Measurements from ENCODE around the gene GNA12. TPM values are rescaled to one million over a fixed set of nuclear protein-coding genes. Genes with fewer than 3 reads are reported as not detected.

Gene GNA12
- total and polyA plus RNA-seq, 2 of the 4 experiments (the other 2 are of a cell fraction), result 14.3 to 93.9 TPM

GRCh38 chr7:2798669-2799068, 45.4 kb downstream of the GNA12 start:
- H3K27ac ChIP-seq (ENCODE audit: insufficient read depth, low read length), result no peak overlapping the region
- POLR2A ChIA-PET (ENCODE audit: unreplicated experiment), result no interaction called here
- ATAC-seq (ENCODE audit: low read depth) (no peak), DNase-seq (no peak)
- H4K91ac ChIP-seq (ENCODE audit: insufficient read depth, low read depth, low read length), result no peak overlapping the region
- no peak overlapping the region for H3K4me2 ChIP-seq (ENCODE audit: low read depth, low read length)
- peaks cover 11% of the 10 kb centered on the region; the same call in 1 of the 2 replicates for H4K20me1 ChIP-seq (ENCODE audit: insufficient read depth, low read length)
- H2AK9ac ChIP-seq (replicated peaks; ENCODE audit: low read depth, low read length, poor library complexity), result no peak overlapping the region
- in situ Hi-C loops (cut with MboI; ENCODE audit: low sequenced_read_pairs) (no loop called here), dilution Hi-C loops (cut with HindIII; ENCODE audit: low sequenced_read_pairs, unreplicated experiment) (no loop called here), intact Hi-C loops (cut with micrococcal nuclease) (loop anchor here (5.0 kb wide), 1 partner anchor 36 kb away; no protein-coding TSS in a partner anchor)
- no peak overlapping the region for H2BK15ac ChIP-seq (ENCODE audit: low read depth, low read length)
- TF ChIP-seq RFX5 (IDR thresholded peaks at IDR 0.05; ENCODE audit: low read depth, low read length) (no peak), POLR2A (IDR thresholded peaks at IDR 0.05; ENCODE audit: low read depth, low read length) (no peak), MAZ (IDR thresholded peaks at IDR 0.05; ENCODE audit: borderline replicate concordance, low read depth, low read length) (no peak), NFE2L2 (IDR thresholded peaks at IDR 0.05; ENCODE audit: low read depth, low read length) (no peak), FOS (IDR thresholded peaks at IDR 0.05; ENCODE audit: low read depth, low read length) (no peak), USF2 (IDR thresholded peaks at IDR 0.05; ENCODE audit: low read depth, low read length) (no peak), ELK1 (IDR thresholded peaks at IDR 0.05; ENCODE audit: borderline replicate concordance, low read depth, low read length) (no peak)
- H3K56ac ChIP-seq (ENCODE audit: extremely low read depth, insufficient read depth, low read length), result no peak overlapping the region
- H2AK5ac ChIP-seq (ENCODE audit: low read depth, low read length), result no peak overlapping the region
- H3K79me1 ChIP-seq (ENCODE audit: low read depth in 1 of 2, low read length in 2 of 2), result peaks cover 49 to 79% of the 10 kb centered on the region in 2 experiments
- CTCF ChIA-PET, result interaction anchor here (0.6 to 1.2 kb wide), 3 partner anchors 14 to 386 kb away, joined by 3 read pairs; no protein-coding TSS in a partner anchor
- no TSS peak for BruUV-seq (replicated peaks)
- H2BK20ac ChIP-seq (ENCODE audit: low read depth, low read length), result no peak overlapping the region
- peaks cover 25% of the 10 kb centered on the region for H3K4me1 ChIP-seq (ENCODE audit: control insufficient read depth, insufficient read depth, low read length)
- no peaks in the 10 kb centered on the region for H3K9me3 ChIP-seq (ENCODE audit: control insufficient read depth, insufficient read depth, low read length)
- H3K36me3 ChIP-seq (ENCODE audit: control insufficient read depth, insufficient read depth, low read length), result peaks cover 10% of the 10 kb centered on the region
- no peak overlapping the region for H3K4ac ChIP-seq (ENCODE audit: low read depth, low read length)
- no peak overlapping the region for H3K18ac ChIP-seq (ENCODE audit: low read depth, low read length)
- peaks cover 35% of the 10 kb centered on the region for H3K9me1 ChIP-seq (ENCODE audit: insufficient read depth, low read length)
- no peak overlapping the region for H3K9ac ChIP-seq (ENCODE audit: low read depth, low read length)
- whole genome bisulfite sequencing, 2 experiments (ENCODE audit: extremely low coverage in 2 of 2, insufficient read length in 1 of 2), result no CpG with 5 or more reads among the region's 2 CpGs
- no peak overlapping the region for H4K5ac ChIP-seq (ENCODE audit: low read depth, low read length)
- no peak overlapping the region for H3K23ac ChIP-seq (ENCODE audit: low read depth, low read length)
- H2BK5ac ChIP-seq (ENCODE audit: low read depth, low read length, poor library complexity, severe bottlenecking), result no peak overlapping the region
- no peak overlapping the region for H3K14ac ChIP-seq (replicated peaks; ENCODE audit: low read depth, low read length)
- H2AFZ ChIP-seq (replicated peaks; ENCODE audit: low read length, poor library complexity), result no peak overlapping the region
- no peak overlapping the region for H2BK120ac ChIP-seq (ENCODE audit: low read depth, low read length)
- H3K27me3 ChIP-seq (ENCODE audit: control insufficient read depth, insufficient read depth, low read length), result no peaks in the 10 kb centered on the region
- no peak overlapping the region for H4K8ac ChIP-seq (ENCODE audit: low read depth in 2 of 2, low read length in 2 of 2)
- no peak overlapping the region for H3K4me3 ChIP-seq (ENCODE audit: insufficient read depth, low read depth, low read length)

All from IMR-90 (cell line).